KOPT-K1 (cell line): ENCODE measurements around the gene HOXA5.

Experiments
- H3K27ac ChIP-seq: fragments of 200-600 bp; sonication (generic); 2 replicates; pipeline ENCODE4 v1.5.1; 2016; ENCODE audit warnings: antibody characterized with exemption, mild to moderate bottlenecking, low read depth, low read length; ENCODE audit not compliant: poor library complexity, severe bottlenecking
- H3K36me3 ChIP-seq: fragments of 200-600 bp; sonication (generic); 2 replicates; pipeline ENCODE4 v1.5.1; 2017; ENCODE audit warnings: antibody characterized with exemption, mild to moderate bottlenecking, low read length, moderate library complexity; ENCODE audit not compliant: insufficient read depth
- H3K9me3 ChIP-seq: fragments of 200-600 bp; sonication (generic); 2 replicates; pipeline ENCODE4 v1.5.1; 2017; ENCODE audit warnings: antibody characterized with exemption, low read length, mild to moderate bottlenecking; ENCODE audit not compliant: insufficient read depth, poor library complexity, severe bottlenecking

The HOXA5 gene

GRCh38 chr7:27129729-27130539, 13.5 kb downstream of the HOXA5 start:
- no peak overlapping the region for H3K27ac ChIP-seq
- peaks cover 12% of the 10 kb centered on the region for H3K9me3 ChIP-seq
- no peaks in the 10 kb centered on the region for H3K36me3 ChIP-seq

DNA sequence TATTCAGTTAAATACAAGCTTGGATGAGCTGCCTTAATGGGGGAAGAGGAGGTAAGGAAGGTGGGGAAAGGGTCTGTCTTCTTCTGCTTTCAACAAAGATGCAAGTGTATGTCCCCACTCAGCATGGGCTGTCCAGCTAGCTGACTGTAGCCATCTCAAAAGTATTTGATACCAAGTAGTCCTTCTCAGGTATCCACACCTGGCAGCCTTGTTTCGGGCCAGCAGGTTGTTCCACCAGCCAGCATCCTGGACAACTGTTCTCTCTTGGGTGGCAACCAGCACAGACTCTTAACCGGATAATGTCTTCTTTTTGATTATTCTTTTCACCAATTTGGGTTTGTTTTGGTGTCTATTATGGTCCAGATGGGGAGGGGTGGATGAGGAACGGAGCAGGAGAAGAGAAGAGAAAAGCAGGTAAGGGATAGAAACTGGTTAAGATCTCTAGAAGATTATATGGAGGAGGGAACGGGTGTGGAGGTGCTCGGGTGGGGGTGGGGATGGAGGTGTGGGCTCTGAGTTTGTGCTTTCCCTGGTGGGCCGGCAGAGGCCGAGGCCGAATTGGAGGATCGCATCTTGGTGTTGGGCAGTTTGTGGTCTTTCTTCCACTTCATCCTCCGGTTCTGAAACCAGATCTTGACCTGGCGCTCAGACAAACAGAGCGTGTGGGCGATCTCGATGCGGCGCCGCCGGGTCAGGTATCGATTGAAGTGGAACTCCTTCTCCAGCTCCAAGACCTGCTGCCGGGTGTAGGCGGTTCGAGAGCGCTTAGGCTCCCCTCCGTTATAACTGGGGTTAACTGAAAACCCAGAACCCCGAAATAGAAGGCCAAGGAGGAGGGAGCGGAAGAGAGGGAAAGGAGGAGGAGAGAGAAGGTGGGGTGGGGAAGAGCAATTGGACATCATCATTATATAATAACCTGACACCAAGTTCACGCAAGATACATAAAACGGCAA, 14.4 kb downstream of the HOXA5 start:
- Histone ChIP-seq H3K36me3 (no peaks in the 10 kb centered on the region), H3K27ac (no peak overlapping the region), H3K9me3 (peaks cover 20% of the 10 kb centered on the region)

- Histone ChIP-seq H3K36me3 (no peaks in the 10 kb centered on the region), H3K9me3 (peaks cover 20% of the 10 kb centered on the region), H3K27ac (no peak overlapping the region)
Observed at GRCh38 chr7:27128034-27128433, 15.4 kb downstream of the HOXA5 start.

DNA sequence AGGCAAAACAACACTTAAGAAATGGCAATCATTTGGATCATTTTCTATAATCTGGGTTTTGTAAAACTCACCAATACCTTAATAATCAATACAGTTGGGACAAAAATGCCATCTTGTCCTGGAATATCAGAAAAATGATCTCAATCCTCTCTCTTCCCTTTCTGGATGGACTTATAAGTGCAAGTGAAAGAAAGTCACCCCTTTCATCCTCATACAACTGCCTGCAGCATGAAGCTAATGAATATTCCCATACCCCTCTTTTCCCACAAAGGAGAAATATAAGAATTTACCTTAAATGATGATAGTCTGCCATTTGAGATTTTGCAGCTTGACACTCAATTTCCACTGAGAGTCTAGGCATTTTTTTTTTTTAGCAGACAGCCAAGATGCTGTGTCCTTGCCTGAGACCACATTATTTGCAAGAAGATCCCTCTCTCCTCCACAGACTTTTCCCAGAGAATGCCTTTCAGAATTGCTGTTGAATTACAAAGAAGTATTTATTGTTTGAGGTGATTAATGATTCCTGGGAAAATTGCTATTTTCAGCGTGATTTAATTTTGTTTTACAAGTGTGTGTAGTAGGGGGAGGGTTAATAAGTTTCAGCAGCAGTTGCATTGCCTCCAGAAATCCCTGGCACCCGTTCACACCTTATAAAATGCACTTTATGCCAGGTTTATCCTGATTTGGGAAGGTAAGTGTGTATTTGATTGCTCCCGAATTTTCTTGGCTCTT, 16.7 kb downstream of the HOXA5 start:
- Histone ChIP-seq H3K36me3 (no peaks in the 10 kb centered on the region), H3K27ac (no peak overlapping the region), H3K9me3 (peaks cover 19% of the 10 kb centered on the region)

DNA sequence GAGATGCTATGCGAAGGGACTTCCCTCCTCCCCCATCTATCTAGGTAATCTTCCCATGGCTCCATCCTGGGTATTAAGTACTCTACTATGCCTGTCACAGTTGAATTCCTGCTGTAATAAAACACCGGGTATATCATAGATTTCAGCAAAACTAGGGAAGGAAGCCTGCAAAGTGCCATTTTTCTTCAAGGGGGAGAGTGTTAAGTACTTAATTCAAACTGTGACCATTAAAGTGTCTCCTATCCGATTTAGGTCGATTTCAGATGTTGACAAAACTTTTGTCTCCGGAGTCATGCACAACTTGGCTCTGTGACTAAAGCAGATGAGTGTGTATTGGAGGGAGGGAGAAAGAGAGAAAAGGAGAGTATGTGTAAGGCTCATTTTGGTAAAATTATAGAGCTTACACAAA, 17.5 kb downstream of the HOXA5 start:
- Histone ChIP-seq H3K9me3 (peaks cover 11% of the 10 kb centered on the region), H3K36me3 (no peaks in the 10 kb centered on the region), H3K27ac (no peak overlapping the region)

GRCh38 chr7:27124902-27125689, 18.4 kb downstream of the HOXA5 start:
- Histone ChIP-seq H3K9me3 (peaks cover 8% of the 10 kb centered on the region), H3K27ac (no peak overlapping the region), H3K36me3 (no peaks in the 10 kb centered on the region)

- H3K9me3 ChIP-seq = peaks cover 8% of the 10 kb centered on the region
- H3K27ac ChIP-seq = no peak overlapping the region
- H3K36me3 ChIP-seq = no peaks in the 10 kb centered on the region
Observed at GRCh38 chr7:27124096-27124901, 19.2 kb downstream of the HOXA5 start.

GRCh38 chr7:27123477-27124053, 19.9 kb downstream of the HOXA5 start:
- Histone ChIP-seq H3K27ac (no peak overlapping the region), H3K36me3 (no peaks in the 10 kb centered on the region), H3K9me3 (peaks cover 8% of the 10 kb centered on the region)

DNA sequence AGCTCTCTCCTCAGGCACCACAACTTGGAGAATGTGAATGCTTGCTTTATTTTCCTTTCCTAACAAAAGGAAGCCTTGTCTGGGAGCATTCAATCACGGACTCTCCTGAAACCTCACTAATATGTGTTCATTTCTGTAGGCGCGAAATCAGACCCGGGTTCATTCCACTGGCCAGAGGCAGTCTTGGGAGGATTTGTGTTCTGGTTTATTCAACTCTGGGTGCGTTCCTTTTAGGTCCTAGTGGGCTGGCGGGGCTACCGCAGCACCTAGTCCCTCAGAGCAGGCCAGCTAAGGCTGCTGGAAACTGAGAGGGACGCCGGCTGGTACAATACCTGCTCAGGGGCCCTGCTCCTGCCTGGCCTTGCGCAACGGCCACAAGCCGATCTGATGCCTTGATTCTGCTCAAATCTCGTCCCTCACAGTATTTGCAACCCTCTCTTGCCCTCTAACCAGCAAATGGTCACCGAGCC, 20.4 kb downstream of the HOXA5 start:
- Histone ChIP-seq H3K27ac (no peak overlapping the region), H3K9me3 (peaks cover 8% of the 10 kb centered on the region), H3K36me3 (no peaks in the 10 kb centered on the region)

GRCh38 chr7:27122077-27122910, 21.2 kb downstream of the HOXA5 start:
- Histone ChIP-seq H3K27ac (no peak overlapping the region), H3K36me3 (no peaks in the 10 kb centered on the region)

GRCh38 chr7:27121684-27122076, 21.8 kb downstream of the HOXA5 start:
- Histone ChIP-seq H3K36me3 (no peaks in the 10 kb centered on the region), H3K27ac (no peak overlapping the region), H3K9me3 (peaks cover 8% of the 10 kb centered on the region)

More at GRCh38 chr7:27122077-27122910, 21.2 kb downstream of the HOXA5 start:
- peaks cover 8% of the 10 kb centered on the region for H3K9me3 ChIP-seq

DNA sequence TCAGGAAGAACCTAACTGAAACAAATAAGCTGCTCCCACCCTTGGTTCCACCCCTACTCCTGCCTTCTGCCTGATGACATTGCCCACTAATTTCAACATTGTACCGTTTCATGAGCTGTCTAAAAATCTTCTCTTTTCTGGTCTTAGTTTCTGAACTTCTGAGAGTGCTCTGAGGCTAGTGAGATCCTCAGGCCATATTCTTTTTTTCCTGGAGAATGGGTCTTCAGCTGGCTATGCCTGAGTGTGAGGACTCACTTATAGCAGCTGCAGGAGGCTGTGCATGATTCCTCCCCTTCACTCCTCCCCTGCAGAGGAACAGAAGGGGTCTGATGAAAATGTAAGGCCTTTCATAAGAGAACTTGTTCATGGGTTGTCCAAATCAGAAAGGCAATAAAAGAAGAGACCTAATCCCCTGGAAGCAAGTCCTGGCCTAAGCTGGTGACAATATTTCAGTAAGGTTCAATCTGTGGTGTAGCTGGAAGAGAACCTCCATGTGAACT, 24.0 kb downstream of the HOXA5 start:
- Histone ChIP-seq H3K9me3 (peaks cover 3% of the 10 kb centered on the region), H3K36me3 (no peaks in the 10 kb centered on the region), H3K27ac (no peak overlapping the region)
